ENCODE results near the gene SIN3B.

DNA sequence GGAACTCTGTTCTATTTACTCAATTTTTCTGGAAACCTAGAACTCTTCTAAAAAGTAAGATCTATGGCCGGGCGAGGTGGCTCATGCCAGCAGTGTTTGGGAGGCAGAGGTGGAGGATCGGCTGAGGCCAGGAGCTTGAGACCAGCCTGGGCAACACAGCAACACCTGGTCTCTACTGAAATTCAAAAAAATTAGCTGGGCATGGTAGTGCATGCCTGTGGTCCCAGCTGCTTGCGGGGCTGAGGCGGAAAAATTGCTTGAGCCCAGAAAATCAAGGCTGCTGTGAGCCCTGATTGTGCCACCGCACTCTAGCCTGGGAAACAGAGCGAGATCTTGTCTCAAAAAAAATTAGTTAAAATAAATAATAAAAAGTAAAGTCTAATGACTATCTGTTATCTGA, 88.2 kb downstream of the SIN3B start:
- TF ChIP-seq POLR2A (IDR thresholded peaks at IDR 0.05) (no peak), CTCF (IDR thresholded peaks at IDR 0.05) (no peak), POLR2AphosphoS5 (IDR thresholded peaks at IDR 0.05; ENCODE audit: insufficient read depth in 1 of 2, low read depth in 1 of 2) (no peak)

Data from vagina (tissue), 2 donors.